ENCODE measurements around the gene KCTD14. TPM values are rescaled to one million over a fixed set of nuclear protein-coding genes. Genes with fewer than 3 reads are reported as not detected.

The KCTD14 gene
- total and polyA plus RNA-seq, 9 donors, result 0.24 to 5.2 (median 1.5) TPM

GRCh38 chr11:78069465-78069864 lies 46.4 kb upstream of the KCTD14 start:
- no peak for TF ChIP-seq CTCF (IDR thresholded peaks at IDR 0.05)
- no peak for TF ChIP-seq POLR2A (IDR thresholded peaks at IDR 0.05)
- no peak for TF ChIP-seq EP300 (IDR thresholded peaks at IDR 0.05)
- Histone ChIP-seq H3K27ac (no peak overlapping the region), H3K36me3 (no peaks in the 10 kb centered on the region), H3K4me3 (no peak overlapping the region), H3K9me3 (no peaks in the 10 kb centered on the region), H3K27me3 (no peaks in the 10 kb centered on the region), H3K4me1 (ENCODE audit: insufficient read depth) (no peaks in the 10 kb centered on the region)
- DNase-seq, result no peak
- intact Hi-C loops (cut with DNase I), result no loop called here
- WGBS, 3 donors, result 47 to 63% (median 59%) methylated on average over 2 of the region's 2 CpGs

GRCh38 chr11:78067704-78068103 lies 44.6 kb upstream of the KCTD14 start:
- DNase-seq, result no peak
- Histone ChIP-seq H3K27me3 (no peaks in the 10 kb centered on the region), H3K27ac (no peak overlapping the region), H3K4me3 (no peak overlapping the region), H3K9me3 (no peaks in the 10 kb centered on the region), H3K4me1 (ENCODE audit: insufficient read depth) (no peaks in the 10 kb centered on the region), H3K36me3 (no peaks in the 10 kb centered on the region)
- WGBS, 3 donors, result 85 to 87% (median 86%) methylated on average over 4 of the region's 4 CpGs
- TF ChIP-seq EP300 (IDR thresholded peaks at IDR 0.05), result no peak
- TF ChIP-seq POLR2A (IDR thresholded peaks at IDR 0.05), result no peak
- no peak for TF ChIP-seq CTCF (IDR thresholded peaks at IDR 0.05)
- intact Hi-C loops (cut with DNase I), result no loop called here

DNA sequence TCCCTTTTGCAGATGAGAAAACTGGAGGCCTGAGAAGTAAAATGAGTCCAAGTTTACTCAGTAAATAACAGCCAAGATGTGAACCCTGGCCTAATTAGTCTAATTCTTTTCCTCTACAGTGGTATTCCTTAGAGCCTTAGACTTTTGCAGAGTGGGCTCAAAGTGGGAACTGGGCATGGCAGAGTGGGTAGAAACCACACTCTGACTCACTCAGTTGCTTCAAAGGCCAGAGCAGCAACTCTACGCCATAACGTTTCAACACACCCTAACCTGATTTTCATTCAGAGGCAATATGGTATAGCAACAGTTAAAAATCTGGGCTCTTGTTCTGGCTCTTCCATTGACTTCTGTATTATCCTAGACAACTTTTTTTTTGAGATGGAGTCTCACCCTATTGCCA lies 43.4 kb upstream of the KCTD14 start:
- 65 to 77% (median 75%) methylated on average over 2 of the region's 2 CpGs for WGBS, 3 donors

DNA sequence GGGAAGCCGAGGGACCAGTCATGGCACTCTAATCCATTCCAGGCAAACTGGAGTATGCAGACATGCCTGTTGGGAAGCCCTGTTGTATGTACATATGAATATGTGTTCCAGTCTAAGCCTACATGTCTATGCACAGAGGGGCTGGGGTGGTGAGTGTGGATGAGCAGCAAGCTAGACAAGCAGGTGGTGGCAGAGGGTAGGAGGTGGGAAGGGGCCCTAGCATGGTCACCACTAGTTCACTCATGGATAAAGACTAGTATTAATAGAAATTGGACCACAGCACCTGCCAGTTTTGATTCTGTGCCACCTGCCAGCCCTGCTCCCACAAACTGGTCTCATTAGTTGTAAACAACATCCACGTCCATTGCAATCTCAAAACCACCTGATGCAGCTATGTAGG lies 42.1 kb upstream of the KCTD14 start:
- 75 to 96% (median 80%) methylated on average over 2 of the region's 2 CpGs for WGBS, 3 donors
- H3K36me3 ChIP-seq, result no peaks in the 10 kb centered on the region
- peaks cover 1% of the 10 kb centered on the region for H3K4me1 ChIP-seq (ENCODE audit: insufficient read depth)
- H3K9me3 ChIP-seq, result no peaks in the 10 kb centered on the region
- no peaks in the 10 kb centered on the region for H3K27me3 ChIP-seq
- no peak for DNase-seq
- TF ChIP-seq EP300 (IDR thresholded peaks at IDR 0.05) (no peak), POLR2A (IDR thresholded peaks at IDR 0.05) (no peak), CTCF (IDR thresholded peaks at IDR 0.05) (no peak)
- intact Hi-C loops (cut with DNase I), result no loop called here
- no peak overlapping the region for H3K4me3 ChIP-seq
- H3K27ac ChIP-seq, result no peak overlapping the region

More for the DNA sequence above, 43.4 kb upstream of the KCTD14 start:
- Histone ChIP-seq H3K4me3 (no peak overlapping the region), H3K27me3 (no peaks in the 10 kb centered on the region), H3K27ac (no peak overlapping the region), H3K36me3 (no peaks in the 10 kb centered on the region), H3K4me1 (ENCODE audit: insufficient read depth) (no peaks in the 10 kb centered on the region), H3K9me3 (no peaks in the 10 kb centered on the region)
- DNase-seq, result no peak
- intact Hi-C loops (cut with DNase I), result no loop called here
- no peak for TF ChIP-seq EP300 (IDR thresholded peaks at IDR 0.05)
- no peak for TF ChIP-seq CTCF (IDR thresholded peaks at IDR 0.05)
- no peak for TF ChIP-seq POLR2A (IDR thresholded peaks at IDR 0.05)

Data from ovary (tissue), 9 donors.